GM12878 (cell line): Measurements from ENCODE around the gene NOC4L. TPM values are rescaled to one million over a fixed set of nuclear protein-coding genes. Genes with fewer than 3 reads are reported as not detected.

Source experiments
- NRF1 ChIP-seq: conservative IDR thresholded peaks from 2 replicates; pipeline ENCODE4 v1.6.1; 2011; ENCODE audit warnings: mild to moderate bottlenecking, low read depth, low read length, improper control_type of control experiment
- PRDM15 ChIP-seq: fragments of 450-650 bp; formaldehyde crosslinking; IDR thresholded peaks from 2 replicates; pipeline ENCODE4 v1.4.0; 2020; ENCODE audit warnings: mild to moderate bottlenecking, moderate library complexity
- SIX5 ChIP-seq: IDR thresholded peaks from 2 replicates; pipeline ENCODE4 v1.6.1; 2011; ENCODE audit warnings: mild to moderate bottlenecking, low read depth, low read length, moderate library complexity; ENCODE audit not compliant: severe bottlenecking
- polyA plus RNA-seq, 11 experiments: library from polyadenylated mRNA; depleted of rRNA in 4 of 11; unstranded in 6 of 11; stranded (reverse) in 5 of 11; fragments of >200 nt; fragmentation: Nextera tagmentation in 4 of 11; fragmentation: Illumina TruSeq in 1 of 11; extraction: Ambion mirVana in 4 of 11; extraction: Trizol in 1 of 11; gene quantifications; 1 replicate in 1 of 11; 2 replicates in 10 of 11; pipeline versions ENCODE4 v1.2.1 to v1.2.3, GENCODE V29; 2011 to 2016; ENCODE audit warnings: inconsistent platforms in 2 of 11, missing spikeins in 2 of 11, low read depth in 1 of 11
- total RNA-seq, 4 experiments: library from RNA; depleted of rRNA in 3 of 4; stranded (reverse); fragments of >200 nt in 3 of 4; fragmentation: Illumina TruSeq in 1 of 4; extraction: Trizol in 1 of 4; gene quantifications; 2 replicates each; pipeline versions ENCODE4 v1.2.1 to v1.2.3, GENCODE V29; 2013 to 2021
- TF ChIP-seq, protein P1 (sequence below): fragments of 150-350 bp; IDR thresholded peaks from 2 replicates; pipeline ENCODE4 v1.6.1; 2016; ENCODE audit warnings: low read depth, low read length
- TF ChIP-seq, protein P2 (sequence below): fragments of 450-650 bp; IDR thresholded peaks from 2 replicates; pipeline ENCODE4 v1.6.1; 2017; ENCODE audit warnings: mild to moderate bottlenecking, moderate library complexity

NOC4L gene
- total and polyA plus RNA-seq, 10 of the 15 experiments (the other 5 are each of a cell fraction or from before 2014, with no cell fraction given) = 0.72 to 68.2 (median 15.2) TPM

GRCh38 chr12:132117558-132117875 lies 26.7 kb upstream of the NOC4L start (continued):
- no peak for TF ChIP-seq PRDM15 (CRISPR knock-in tag)
- TF ChIP-seq, protein P1, sequence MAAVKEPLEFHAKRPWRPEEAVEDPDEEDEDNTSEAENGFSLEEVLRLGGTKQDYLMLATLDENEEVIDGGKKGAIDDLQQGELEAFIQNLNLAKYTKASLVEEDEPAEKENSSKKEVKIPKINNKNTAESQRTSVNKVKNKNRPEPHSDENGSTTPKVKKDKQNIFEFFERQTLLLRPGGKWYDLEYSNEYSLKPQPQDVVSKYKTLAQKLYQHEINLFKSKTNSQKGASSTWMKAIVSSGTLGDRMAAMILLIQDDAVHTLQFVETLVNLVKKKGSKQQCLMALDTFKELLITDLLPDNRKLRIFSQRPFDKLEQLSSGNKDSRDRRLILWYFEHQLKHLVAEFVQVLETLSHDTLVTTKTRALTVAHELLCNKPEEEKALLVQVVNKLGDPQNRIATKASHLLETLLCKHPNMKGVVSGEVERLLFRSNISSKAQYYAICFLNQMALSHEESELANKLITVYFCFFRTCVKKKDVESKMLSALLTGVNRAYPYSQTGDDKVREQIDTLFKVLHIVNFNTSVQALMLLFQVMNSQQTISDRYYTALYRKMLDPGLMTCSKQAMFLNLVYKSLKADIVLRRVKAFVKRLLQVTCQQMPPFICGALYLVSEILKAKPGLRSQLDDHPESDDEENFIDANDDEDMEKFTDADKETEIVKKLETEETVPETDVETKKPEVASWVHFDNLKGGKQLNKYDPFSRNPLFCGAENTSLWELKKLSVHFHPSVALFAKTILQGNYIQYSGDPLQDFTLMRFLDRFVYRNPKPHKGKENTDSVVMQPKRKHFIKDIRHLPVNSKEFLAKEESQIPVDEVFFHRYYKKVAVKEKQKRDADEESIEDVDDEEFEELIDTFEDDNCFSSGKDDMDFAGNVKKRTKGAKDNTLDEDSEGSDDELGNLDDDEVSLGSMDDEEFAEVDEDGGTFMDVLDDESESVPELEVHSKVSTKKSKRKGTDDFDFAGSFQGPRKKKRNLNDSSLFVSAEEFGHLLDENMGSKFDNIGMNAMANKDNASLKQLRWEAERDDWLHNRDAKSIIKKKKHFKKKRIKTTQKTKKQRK = no peak
- TF ChIP-seq, protein P2, sequence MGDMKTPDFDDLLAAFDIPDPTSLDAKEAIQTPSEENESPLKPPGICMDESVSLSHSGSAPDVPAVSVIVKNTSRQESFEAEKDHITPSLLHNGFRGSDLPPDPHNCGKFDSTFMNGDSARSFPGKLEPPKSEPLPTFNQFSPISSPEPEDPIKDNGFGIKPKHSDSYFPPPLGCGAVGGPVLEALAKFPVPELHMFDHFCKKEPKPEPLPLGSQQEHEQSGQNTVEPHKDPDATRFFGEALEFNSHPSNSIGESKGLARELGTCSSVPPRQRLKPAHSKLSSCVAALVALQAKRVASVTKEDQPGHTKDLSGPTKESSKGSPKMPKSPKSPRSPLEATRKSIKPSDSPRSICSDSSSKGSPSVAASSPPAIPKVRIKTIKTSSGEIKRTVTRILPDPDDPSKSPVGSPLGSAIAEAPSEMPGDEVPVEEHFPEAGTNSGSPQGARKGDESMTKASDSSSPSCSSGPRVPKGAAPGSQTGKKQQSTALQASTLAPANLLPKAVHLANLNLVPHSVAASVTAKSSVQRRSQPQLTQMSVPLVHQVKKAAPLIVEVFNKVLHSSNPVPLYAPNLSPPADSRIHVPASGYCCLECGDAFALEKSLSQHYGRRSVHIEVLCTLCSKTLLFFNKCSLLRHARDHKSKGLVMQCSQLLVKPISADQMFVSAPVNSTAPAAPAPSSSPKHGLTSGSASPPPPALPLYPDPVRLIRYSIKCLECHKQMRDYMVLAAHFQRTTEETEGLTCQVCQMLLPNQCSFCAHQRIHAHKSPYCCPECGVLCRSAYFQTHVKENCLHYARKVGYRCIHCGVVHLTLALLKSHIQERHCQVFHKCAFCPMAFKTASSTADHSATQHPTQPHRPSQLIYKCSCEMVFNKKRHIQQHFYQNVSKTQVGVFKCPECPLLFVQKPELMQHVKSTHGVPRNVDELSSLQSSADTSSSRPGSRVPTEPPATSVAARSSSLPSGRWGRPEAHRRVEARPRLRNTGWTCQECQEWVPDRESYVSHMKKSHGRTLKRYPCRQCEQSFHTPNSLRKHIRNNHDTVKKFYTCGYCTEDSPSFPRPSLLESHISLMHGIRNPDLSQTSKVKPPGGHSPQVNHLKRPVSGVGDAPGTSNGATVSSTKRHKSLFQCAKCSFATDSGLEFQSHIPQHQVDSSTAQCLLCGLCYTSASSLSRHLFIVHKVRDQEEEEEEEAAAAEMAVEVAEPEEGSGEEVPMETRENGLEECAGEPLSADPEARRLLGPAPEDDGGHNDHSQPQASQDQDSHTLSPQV = no peak
- TF ChIP-seq NRF1 = no peak
- no peak for TF ChIP-seq SIX5
